GM18868 (cell line): ENCODE measurements around the gene GBP3.
"Not testable (repeated sequence)": the region's sequence is repeated elsewhere in the genome, so short reads cannot be mapped to it uniquely, and the experiment has no call there.

ENCODE experiments used
- ATAC-seq: cut with Tn5 transposase; IDR thresholded peaks from one replicate; pipeline ENCODE4 v1.9.1; 2021; ENCODE audit warnings: mild to moderate bottlenecking, moderate library complexity; ENCODE audit not compliant: unreplicated experiment

GBP3 gene

GRCh38 chr1:89041721-89042120, 19.1 kb upstream of the GBP3 start:
- no peak for ATAC-seq

GRCh38 chr1:89041119-89041641, 18.5 kb upstream of the GBP3 start:
- ATAC-seq: peak; percentile 98

- no peak for ATAC-seq
These were observed 17.6 kb upstream of the GBP3 start for GRCh38 chr1:89040315-89040626.

GRCh38 chr1:89037186-89037585, 14.5 kb upstream of the GBP3 start:
- no peak for ATAC-seq

DNA sequence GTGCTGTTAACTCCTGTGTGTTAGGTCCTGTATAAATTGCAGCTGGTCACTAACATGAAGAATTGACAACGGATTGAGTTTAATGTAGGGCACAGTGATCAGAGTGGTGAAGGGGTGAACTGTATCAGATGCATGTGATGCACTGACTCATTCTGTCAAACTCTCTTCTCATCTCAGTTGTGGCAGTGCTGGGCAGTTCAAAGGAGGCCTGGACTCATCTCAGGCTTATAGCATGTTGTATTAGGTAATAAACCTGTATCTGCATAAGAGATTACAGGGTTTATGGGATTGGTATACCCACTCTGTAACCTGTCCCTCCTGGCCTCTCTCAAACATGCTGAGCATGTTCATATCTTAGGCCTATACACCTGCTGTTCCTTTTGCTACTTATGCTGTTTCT, 12.4 kb upstream of the GBP3 start:
- no peak for ATAC-seq

DNA sequence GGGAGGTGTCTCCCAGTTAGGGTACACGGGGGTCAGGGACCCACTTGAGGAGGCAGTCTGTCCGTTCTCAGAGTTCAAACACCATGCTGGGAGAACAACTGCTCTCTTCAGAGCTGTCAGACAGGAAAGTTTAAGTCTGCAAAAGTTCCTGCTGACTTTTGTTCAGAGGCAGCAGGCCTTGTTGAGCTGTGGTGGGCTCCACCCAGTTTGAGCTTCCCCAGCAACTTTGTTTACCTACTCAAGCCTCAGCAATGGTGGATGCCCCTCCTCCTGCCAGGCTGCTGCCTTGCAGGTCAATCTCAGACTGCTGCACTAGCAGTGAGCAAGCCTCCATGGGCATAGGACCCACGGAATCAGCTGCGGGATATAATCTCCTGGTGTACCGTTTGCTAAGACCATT, 11.3 kb upstream of the GBP3 start:
- ATAC-seq: not testable (repeated sequence)

DNA sequence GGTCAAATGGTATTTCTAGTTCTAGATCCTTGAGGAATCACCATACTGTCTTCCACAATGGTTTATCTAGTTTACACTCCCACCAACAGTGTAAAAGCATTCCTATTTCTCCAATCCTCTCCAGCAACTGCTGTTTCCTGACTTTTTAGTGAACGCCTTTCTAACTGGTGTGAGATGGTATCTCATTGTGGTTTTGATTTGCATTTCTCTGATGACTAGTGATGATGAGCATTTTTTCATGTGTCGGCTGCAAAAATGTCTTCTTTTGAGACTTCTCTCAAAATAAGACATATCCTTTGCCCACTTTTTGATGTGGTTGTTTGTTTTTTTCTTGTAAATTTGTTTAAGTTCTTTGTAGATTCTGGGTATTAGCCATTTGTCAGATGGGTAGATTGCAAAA, 6.4 kb upstream of the GBP3 start:
- ATAC-seq: not testable (repeated sequence)

DNA sequence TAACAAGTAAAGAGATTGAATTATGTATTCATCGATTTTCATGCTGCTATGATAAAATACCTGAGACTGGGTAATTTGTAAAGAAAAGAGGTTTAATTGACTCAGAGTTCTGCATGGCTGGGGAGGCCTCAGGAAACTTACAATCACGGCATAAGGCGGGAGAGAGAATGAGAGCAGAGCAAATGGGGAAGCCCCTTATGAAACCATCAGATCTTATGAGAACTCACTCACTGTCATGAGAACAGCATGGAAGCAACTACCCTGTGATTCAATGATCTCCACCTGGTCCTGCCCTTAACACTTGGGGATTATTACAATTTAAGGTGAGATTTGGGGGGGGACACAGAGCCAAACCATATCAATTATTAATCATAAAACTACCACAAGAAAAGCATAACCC, 3.3 kb upstream of the GBP3 start:
- no peak for ATAC-seq

DNA sequence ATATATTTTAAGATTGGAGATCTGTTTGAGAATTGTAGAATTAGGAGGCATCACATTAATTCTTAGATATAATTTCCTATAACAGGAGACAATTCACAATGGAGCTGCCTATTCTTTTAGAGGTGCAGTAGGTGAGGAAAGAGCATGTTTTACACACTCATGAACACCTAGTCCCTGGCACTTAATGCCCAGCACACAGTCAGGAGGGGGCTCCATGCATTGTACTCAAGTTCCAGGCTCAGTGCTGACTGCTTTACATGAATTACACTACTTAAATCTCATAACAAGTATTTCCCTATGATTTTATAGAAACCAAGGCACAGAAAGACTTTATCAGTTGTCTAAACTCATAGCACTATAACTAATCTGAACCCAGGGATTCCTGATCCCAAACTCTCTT, 360 bp upstream of the GBP3 start:
- no peak for ATAC-seq

DNA sequence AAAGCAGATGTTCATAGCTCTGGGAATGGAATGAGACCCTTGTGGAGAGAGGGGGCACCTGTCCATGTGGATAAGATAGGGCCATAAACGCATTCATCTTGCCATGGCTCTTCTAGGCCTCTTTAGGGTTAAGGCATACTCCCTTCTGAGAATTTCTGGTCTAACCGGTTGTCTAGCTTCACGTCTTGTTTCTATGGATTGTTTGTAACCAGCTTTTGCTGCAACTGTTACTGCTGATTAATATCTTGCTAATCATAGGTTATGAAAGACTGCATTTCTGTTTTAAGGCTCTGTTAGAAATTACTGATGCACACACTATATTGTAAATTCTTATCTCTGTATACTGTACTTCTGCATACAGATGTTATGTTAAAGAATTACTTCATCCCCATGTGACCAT, 4.3 kb downstream of the GBP3 start:
- ATAC-seq: not testable (repeated sequence)

DNA sequence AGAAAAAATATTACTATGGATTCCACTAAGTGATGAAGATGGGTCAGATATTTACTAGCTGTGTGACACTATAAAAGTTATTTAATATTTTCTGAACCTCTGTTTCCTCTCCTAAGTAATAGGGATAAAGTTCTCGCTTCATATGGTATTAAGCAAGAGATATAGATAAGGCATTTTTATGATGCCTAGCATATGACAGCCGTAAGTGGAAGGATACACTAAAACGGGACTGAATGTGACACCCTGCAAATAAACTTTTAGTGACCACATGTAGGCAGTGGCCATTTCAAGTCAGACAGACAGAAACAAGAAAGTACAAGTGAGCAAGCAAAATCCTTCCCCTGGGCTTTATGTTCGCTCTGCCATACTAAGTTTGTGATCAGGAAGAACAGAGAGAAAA, 14.2 kb downstream of the GBP3 start:
- ATAC-seq: no peak

DNA sequence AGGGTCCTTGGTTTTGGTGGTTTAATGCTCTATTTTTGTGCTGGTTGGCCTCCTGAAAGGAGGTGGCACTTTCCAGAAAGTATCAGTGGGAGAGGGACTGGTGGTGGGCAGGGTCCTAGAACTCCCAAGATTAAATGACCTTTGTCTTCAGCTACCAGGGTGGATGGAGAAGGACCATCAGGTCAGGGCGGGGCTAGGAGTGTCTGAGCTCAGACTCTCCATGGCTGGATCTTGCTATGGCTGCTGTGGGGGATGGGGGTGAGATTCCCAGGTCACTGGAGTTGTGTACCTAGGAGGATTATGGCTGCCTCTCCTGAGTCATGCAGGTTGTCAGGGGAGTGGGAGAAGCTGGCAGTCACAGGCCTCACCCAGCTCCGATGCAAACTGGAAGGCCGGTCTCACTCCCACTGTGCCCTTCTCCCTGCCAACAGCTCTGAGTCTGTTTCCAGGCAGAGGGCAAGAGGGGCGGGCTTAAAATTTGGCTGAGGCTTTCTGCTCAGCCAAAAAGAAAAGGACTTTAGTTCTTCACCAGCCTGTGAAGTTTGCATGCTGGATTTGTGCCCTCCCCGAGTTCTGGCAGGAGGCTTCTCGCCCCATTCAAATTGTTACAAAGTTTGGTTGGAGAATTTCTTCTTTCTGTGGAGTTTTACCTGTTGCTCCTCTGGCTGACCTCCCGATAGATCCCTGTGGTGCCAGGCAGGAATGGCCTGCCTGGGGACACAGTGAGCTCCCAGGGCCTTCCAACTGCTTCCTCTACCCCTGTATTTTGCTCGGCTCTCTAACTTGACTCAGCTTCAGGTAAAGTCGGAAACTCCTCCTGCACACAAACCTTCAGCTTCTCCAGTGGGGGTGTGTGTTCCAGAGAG, 17.1 kb downstream of the GBP3 start:
- ATAC-seq: no peak

- ATAC-seq: not testable (repeated sequence)
These were observed 20.5 kb downstream of the GBP3 start for GRCh38 chr1:89002176-89002575.

GRCh38 chr1:89001510-89001909, 21.2 kb downstream of the GBP3 start:
- no peak for ATAC-seq

DNA sequence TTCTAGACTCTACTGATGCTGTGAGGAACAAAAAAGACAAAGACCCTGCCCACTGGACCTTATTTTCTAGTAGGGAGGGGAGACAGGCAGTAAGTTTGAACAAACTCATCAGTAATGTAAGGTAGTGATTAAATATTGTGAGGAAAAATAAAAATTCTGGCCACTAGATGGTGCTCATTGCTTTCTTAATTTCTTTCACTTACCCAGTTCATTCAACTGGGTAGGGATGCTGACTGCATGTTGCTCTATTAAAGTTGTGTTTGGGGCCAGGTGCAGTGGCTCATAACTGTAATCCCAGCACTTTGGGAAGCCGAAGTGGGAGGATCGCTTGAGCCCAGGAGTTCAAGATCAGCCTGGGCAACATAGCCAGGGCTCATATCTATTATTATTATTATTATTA, 23.9 kb downstream of the GBP3 start:
- peak; percentile 89 for ATAC-seq

- no peak for ATAC-seq
These were observed 32.2 kb downstream of the GBP3 start for GRCh38 chr1:88990426-88990825.

DNA sequence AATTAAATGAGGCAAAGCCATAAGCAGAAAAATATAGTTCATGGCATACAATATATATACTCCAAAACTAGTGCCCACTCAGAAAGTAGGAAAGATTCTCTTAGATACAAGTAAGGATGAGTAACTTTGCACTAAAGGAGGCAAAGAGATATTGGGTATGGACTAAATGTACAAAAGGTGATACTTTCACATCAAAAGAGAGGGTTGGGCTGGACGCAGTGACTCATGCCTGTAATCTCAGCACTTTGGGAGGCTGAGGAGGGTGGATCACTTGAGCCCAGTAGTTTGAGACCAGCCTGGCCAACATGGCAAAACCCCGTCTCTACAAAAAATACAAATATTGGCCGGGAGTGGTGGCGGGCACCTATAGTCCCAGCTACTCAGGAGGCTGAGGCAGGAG, 37.0 kb downstream of the GBP3 start:
- ATAC-seq: no peak

- ATAC-seq: no peak
These were observed 37.6 kb downstream of the GBP3 start for GRCh38 chr1:88985032-88985431.

DNA sequence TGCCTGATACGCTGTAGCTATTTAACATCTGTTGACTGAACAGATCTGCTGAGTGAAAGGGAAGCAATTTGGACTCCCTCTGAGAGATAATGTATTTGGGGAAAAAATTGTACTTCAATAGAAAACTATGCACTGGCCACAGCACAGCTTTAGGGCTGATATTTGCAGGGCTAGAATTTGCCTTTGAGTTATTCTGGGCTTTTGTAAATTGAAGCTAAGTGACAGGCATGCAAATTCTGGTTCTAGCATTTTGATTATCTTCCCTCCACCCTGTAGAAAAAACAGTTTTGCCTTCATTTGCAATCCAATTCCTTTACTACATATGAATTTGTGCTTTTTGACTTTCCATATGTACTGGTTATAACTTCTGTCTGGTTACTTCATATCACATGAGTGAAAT, 38.1 kb downstream of the GBP3 start:
- ATAC-seq: no peak

DNA sequence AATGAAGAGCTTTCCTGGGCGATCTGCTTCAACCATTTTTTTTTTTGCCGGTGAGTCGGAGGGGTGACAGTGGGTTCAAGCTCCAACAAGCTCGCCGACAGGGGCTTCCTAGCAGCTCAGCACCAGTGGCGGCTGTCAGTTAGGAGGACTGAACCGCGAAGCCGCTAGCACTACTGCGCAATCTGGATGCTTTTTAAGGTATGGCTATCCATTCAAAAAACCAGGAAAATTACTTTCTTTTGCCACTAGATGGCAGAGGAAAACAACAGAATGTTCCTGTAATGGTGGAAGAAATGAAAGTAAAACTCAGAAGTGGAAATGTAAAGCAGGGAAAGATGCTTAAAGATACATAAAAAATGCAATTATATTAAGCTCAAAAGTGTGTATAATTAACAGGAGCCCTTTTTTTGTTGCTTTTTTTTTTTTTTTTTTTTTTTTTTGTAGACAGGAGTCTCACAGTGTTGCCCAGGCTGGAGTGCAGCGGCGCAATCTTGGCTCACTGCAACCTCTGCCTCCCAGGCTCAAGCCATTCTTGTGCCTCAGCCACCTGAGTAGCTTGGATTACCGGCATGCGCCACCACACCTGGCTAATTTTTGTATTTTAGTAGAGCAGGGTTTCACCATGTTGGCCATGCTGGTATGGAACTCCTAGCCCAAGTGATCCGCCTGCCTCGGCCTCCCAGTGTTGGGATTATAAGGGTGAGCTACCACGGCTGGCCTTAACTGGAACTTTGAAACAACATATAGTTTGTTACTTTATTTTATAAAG, 38.7 kb downstream of the GBP3 start:
- ATAC-seq: no peak

DNA sequence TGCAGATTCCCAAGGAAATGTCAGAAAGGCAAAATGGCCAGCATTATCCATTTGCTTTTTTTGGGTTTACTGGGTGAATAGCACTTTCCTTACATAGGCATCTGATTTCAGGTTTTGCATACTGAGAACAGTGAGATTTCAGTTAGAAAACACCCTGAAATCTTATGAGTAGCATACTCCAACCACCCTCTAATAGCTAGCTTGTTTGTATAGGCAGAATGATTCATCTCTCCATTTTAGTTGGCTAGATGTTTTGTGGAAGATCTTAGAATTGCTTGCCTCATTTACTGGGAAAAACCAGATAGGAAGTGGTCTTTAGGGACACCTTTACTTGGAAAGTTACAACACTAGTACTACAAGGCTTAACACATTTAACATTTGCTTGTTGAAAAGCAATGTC, 40.6 kb downstream of the GBP3 start:
- no peak for ATAC-seq

DNA sequence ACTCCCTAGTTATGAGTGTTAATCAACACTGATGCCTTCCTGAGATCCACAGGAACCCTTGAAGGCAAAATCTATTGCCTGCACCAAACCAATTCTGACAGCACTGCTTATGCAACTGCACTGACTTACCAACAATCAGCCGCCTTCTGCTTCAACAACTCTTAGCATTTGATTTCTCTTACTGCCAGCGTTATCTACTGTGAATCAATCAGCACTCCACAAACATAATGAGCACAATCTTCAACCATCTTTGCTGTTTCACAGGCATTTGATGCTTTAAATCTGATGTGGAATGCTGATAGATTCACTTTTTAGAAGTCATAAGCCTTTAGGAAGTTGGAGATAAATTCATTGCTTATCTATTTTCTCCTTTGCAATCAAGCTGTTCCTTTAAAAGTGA, 41.2 kb downstream of the GBP3 start:
- ATAC-seq: not testable (repeated sequence)
